Measurements from ENCODE around the gene DYDC2. TPM values are rescaled to one million over a fixed set of nuclear protein-coding genes. Genes with fewer than 3 reads are reported as not detected.

DYDC2 gene
- total and polyA plus RNA-seq, 3 donors from 2014 or later: 1.8 to 22.8 (median 4.5) TPM

- Histone ChIP-seq H3K36me3 (ENCODE audit: low read depth, missing control alignments) (no peaks in the 10 kb centered on the region), H3K27ac (no peak overlapping the region), H3K9me3 (no peaks in the 10 kb centered on the region), H3K4me1 (no peaks in the 10 kb centered on the region), H3K27me3 (no peaks in the 10 kb centered on the region), H3K4me3 (no peak overlapping the region)
- TF ChIP-seq, protein P1, sequence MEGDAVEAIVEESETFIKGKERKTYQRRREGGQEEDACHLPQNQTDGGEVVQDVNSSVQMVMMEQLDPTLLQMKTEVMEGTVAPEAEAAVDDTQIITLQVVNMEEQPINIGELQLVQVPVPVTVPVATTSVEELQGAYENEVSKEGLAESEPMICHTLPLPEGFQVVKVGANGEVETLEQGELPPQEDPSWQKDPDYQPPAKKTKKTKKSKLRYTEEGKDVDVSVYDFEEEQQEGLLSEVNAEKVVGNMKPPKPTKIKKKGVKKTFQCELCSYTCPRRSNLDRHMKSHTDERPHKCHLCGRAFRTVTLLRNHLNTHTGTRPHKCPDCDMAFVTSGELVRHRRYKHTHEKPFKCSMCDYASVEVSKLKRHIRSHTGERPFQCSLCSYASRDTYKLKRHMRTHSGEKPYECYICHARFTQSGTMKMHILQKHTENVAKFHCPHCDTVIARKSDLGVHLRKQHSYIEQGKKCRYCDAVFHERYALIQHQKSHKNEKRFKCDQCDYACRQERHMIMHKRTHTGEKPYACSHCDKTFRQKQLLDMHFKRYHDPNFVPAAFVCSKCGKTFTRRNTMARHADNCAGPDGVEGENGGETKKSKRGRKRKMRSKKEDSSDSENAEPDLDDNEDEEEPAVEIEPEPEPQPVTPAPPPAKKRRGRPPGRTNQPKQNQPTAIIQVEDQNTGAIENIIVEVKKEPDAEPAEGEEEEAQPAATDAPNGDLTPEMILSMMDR (IDR thresholded peaks at IDR 0.05): no peak
- TF ChIP-seq POLR2A (IDR thresholded peaks at IDR 0.05): no peak
- 80 to 95% methylated on average over 3 of the region's 3 CpGs for WGBS, 2 donors
- no peak for DNase-seq
- intact Hi-C loops (cut with DNase I; ENCODE audit: low total_unique reads): no loop called here
Observed at GRCh38 chr10:80323311-80323710, 33.3 kb upstream of the DYDC2 start.

DNA sequence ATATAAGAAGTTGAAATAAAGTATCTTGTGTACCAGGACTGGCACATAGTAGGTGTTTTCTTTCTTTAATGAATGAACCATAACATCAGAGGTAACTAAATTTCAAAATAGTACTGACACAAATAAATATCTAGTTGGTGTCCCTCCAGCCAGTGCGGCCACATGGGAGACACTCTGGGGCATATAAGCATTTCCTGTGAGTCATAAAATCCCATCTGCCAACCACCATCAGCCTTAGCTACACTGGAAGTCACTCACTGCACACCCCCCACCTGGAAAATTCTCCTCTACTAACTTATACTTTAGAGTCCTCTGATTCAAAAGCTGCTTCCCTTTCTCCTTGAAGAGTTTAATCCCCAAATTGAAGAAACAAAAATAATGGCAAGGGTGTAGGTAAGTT, 32.5 kb upstream of the DYDC2 start:
- H3K4me3 ChIP-seq: no peak overlapping the region
- TF ChIP-seq, protein P1 (IDR thresholded peaks at IDR 0.05): no peak
- no peak for TF ChIP-seq POLR2A (IDR thresholded peaks at IDR 0.05)
- 76 to 87% methylated on average over 1 of the region's 1 CpG for WGBS, 2 donors
- no peaks in the 10 kb centered on the region for H3K4me1 ChIP-seq
- H3K27ac ChIP-seq: no peak overlapping the region
- DNase-seq: no peak
- H3K27me3 ChIP-seq: no peaks in the 10 kb centered on the region
- no peaks in the 10 kb centered on the region for H3K36me3 ChIP-seq (ENCODE audit: low read depth, missing control alignments)
- intact Hi-C loops (cut with DNase I; ENCODE audit: low total_unique reads): no loop called here
- H3K9me3 ChIP-seq: no peaks in the 10 kb centered on the region

DNA sequence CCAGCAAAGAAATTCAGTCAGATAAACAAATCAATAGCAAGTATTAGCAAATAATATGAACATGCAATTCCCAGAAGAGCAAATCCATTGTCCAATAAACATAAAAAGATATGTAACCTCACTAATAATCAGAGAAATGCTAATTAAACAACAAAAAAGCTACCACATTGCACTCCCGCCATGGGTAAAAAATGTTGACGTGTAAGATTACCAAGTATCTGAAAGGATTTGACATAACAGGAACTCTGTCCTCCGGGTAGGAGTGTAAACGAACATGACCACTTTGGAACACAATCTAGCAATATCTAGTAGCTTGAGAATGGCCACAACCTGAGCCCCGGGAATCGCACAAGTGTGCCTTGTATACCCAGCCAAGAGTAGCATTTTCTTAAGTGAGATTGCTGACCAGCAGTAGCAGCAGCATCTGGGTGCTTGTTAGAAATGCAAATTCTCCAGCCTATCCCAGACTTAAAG, 31.7 kb upstream of the DYDC2 start:
- 81 to 92% methylated on average over 6 of the region's 6 CpGs for WGBS, 2 donors
- intact Hi-C loops (cut with DNase I; ENCODE audit: low total_unique reads): no loop called here
- TF ChIP-seq POLR2A (IDR thresholded peaks at IDR 0.05): no peak
- TF ChIP-seq, protein P1 (IDR thresholded peaks at IDR 0.05): no peak
- H3K27me3 ChIP-seq: no peaks in the 10 kb centered on the region
- no peaks in the 10 kb centered on the region for H3K4me1 ChIP-seq
- no peaks in the 10 kb centered on the region for H3K9me3 ChIP-seq
- no peak overlapping the region for H3K27ac ChIP-seq
- no peak for DNase-seq
- H3K4me3 ChIP-seq: no peak overlapping the region
- H3K36me3 ChIP-seq (ENCODE audit: low read depth, missing control alignments): no peaks in the 10 kb centered on the region

DNA sequence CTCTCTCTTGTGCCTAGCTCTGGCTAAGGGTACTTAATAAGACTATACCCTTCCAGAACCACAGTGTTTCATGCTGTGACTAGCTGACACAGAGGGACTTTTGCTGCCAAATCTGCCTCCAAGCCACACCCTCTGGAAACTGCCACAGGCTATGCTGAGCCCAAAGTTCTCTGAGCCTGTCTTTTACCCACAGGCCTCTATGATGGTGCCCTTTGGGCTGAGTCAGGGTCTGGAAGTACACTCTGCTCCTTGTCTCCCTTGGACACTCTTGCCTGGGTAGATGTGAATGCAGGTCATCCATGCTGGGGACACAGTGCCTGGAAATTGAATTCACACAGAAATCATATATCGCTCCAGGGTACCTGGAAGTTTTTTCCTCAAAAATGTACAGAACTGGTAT, 22.6 kb upstream of the DYDC2 start:
- Histone ChIP-seq H3K27me3 (no peaks in the 10 kb centered on the region), H3K9me3 (no peaks in the 10 kb centered on the region), H3K27ac (no peak overlapping the region), H3K36me3 (ENCODE audit: low read depth, missing control alignments) (no peaks in the 10 kb centered on the region), H3K4me1 (no peaks in the 10 kb centered on the region), H3K4me3 (no peak overlapping the region)
- intact Hi-C loops (cut with DNase I; ENCODE audit: low total_unique reads): no loop called here
- WGBS, 2 donors: 95 to 100% methylated on average over 1 of the region's 1 CpG
- no peak for TF ChIP-seq POLR2A (IDR thresholded peaks at IDR 0.05)
- TF ChIP-seq, protein P1 (IDR thresholded peaks at IDR 0.05): no peak
- no peak for DNase-seq

DNA sequence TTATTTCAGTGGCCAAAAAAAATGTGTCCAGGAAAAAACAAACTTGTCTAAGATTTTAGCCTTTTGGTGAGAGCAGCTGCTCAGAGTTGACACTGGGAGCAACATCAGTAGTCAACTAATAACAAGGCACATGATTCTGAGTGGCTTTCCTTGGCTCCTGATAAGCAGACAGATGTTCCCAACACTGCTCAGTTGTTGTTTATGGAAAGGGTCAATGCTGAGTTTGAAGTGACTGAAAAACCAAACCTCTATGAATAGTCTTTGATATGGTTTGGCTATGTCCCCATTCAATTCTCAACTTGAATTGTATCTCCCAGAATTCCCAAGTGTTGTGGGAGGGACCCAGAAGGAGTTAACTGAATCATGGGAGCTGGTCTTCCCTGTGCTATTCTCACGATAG, 12.3 kb upstream of the DYDC2 start:
- Histone ChIP-seq H3K4me1 (no peaks in the 10 kb centered on the region), H3K4me3 (no peak overlapping the region), H3K9me3 (no peaks in the 10 kb centered on the region), H3K27ac (no peak overlapping the region), H3K36me3 (ENCODE audit: low read depth, missing control alignments) (no peaks in the 10 kb centered on the region), H3K27me3 (no peaks in the 10 kb centered on the region)
- DNase-seq: no peak
- intact Hi-C loops (cut with DNase I; ENCODE audit: low total_unique reads): no loop called here
- 52 to 73% methylated on average over 1 of the region's 1 CpG for WGBS, 2 donors
- no peak for TF ChIP-seq POLR2A (IDR thresholded peaks at IDR 0.05)

Data from testis (tissue), 3 donors.